Choroid plexus epithelial cell (primary cell): ENCODE results near the gene NAP1L1.

ENCODE experiments used
- DNase-seq: peaks from one replicate; pipeline ENCODE4 v3.0.0-alpha.2; 2010; ENCODE audit warnings: low read depth
- H3K4me3 ChIP-seq: 2 replicates; pipeline ENCODE4 v1.5.1; 2011; ENCODE audit warnings: low read depth, mild to moderate bottlenecking, control low read depth, low read length, moderate library complexity
- TF ChIP-seq, protein P1 (sequence below): conservative IDR thresholded peaks from 2 replicates; pipeline ENCODE4 v1.5.1; 2011; ENCODE audit warnings: low read depth, mild to moderate bottlenecking, control low read depth, inconsistent platforms, low read length, moderate library complexity

NAP1L1 gene

GRCh38 chr12:76042147-76042546 lies 42.3 kb downstream of the NAP1L1 start:
- TF ChIP-seq, protein P1, sequence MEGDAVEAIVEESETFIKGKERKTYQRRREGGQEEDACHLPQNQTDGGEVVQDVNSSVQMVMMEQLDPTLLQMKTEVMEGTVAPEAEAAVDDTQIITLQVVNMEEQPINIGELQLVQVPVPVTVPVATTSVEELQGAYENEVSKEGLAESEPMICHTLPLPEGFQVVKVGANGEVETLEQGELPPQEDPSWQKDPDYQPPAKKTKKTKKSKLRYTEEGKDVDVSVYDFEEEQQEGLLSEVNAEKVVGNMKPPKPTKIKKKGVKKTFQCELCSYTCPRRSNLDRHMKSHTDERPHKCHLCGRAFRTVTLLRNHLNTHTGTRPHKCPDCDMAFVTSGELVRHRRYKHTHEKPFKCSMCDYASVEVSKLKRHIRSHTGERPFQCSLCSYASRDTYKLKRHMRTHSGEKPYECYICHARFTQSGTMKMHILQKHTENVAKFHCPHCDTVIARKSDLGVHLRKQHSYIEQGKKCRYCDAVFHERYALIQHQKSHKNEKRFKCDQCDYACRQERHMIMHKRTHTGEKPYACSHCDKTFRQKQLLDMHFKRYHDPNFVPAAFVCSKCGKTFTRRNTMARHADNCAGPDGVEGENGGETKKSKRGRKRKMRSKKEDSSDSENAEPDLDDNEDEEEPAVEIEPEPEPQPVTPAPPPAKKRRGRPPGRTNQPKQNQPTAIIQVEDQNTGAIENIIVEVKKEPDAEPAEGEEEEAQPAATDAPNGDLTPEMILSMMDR: no peak
- peak; percentile 38 for DNase-seq
- H3K4me3 ChIP-seq: no peak overlapping the region

- TF ChIP-seq, protein P1: no peak
- no peak overlapping the region for H3K4me3 ChIP-seq
- DNase-seq: no peak
Observed at GRCh38 chr12:76041406-76041805, 43.1 kb downstream of the NAP1L1 start.

DNA sequence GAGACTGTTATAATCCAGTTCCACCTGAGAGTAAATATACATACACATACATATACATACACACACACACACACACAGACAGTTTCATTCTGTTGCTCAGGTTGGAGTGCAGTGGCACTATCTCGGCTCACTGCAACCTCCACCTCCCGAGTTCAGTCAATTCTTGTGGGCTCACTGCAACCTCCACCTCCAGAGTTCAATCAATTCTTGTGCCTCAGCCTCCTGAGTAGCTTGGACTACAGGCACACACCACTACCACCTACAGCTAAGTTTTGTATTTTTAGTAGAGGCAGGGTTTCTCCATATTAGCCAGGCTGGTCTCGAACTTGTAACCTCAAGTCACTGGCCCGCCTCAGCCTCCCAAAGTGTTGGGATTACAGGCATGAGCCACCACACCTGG lies 44.0 kb downstream of the NAP1L1 start:
- no peak overlapping the region for H3K4me3 ChIP-seq
- DNase-seq: no peak
- TF ChIP-seq, protein P1: no peak

DNA sequence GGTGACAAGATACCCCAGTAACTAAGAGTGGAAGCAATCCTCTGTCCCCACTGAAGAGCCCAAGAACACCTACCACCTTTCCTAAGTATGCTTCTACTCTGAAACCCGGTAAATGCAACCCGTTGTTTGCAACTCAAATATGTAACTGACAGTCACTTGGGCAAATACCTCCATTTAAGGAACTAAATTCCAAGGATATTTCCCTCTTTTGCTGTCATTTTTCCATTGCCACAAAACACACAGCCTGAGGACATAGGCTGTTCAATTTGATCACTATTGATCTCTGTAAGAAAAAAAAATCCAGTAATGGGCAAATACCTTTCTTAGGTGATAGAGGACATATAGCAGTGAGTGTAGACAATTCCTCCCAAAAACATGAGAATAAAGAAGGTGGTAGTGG lies 46.3 kb downstream of the NAP1L1 start:
- DNase-seq: no peak
- H3K4me3 ChIP-seq: no peak overlapping the region
- TF ChIP-seq, protein P1: no peak

- TF ChIP-seq, protein P1: peak; percentile 83
- DNase-seq: peak; percentile 94
- H3K4me3 ChIP-seq: no peak overlapping the region
Observed at GRCh38 chr12:76037130-76038103, 47.1 kb downstream of the NAP1L1 start.

DNA sequence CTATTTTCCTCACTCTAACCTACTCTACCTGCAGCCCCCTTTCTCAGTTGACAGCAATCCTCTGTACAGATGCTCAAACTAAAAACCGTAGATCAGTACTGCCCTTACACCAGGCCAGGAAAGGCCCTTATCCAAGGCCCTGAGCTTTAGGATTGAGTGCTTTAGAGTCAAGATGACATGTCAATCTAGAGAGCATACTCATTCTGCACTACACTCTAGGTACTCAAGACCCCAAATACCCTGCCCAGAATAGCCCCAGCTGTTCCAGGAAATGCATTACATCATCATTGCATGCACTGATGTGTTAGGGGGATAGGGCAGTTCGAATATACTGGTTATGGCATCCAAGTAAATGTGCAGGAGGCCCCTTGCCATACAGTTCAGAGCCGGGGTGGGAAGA lies 49.4 kb downstream of the NAP1L1 start:
- H3K4me3 ChIP-seq: no peak overlapping the region
- TF ChIP-seq, protein P1: no peak
- no peak for DNase-seq
